Endothelial cell of umbilical vein (primary cell): Measurements from ENCODE around the gene CAMTA1. TPM values are rescaled to one million over a fixed set of nuclear protein-coding genes. Genes with fewer than 3 reads are reported as not detected.

Source experiments
- BruUV-seq: library from RNA; stranded (reverse); fragments of 400-500 nt; replicated peaks from 2 replicates; lab custom pipeline; 2021; lab: Mats Ljungman, UMichigan
- CTCF ChIA-PET: fragments of 300-600, 350-600 bp; sonication (Branson Sonifier 250); formaldehyde crosslinking; loops from one replicate; lab custom pipeline; 2021; ENCODE audit warnings: antibody characterized with exemption, inconsistent platforms; lab: Charles Lee
- POLR2A ChIA-PET: fragments of 300-600, 350-600 bp; sonication (Branson Sonifier 250); formaldehyde crosslinking; loops from one replicate; lab custom pipeline; 2021; ENCODE audit warnings: antibody characterized with exemption, inconsistent platforms; lab: Charles Lee
- DNase-seq: peaks from one replicate; pipeline ENCODE4 v3.0.0-alpha.2; 2011; ENCODE audit warnings: low read depth, low spot score
- FAIRE-seq: peaks from 2 replicates; lab custom pipeline; 2011; peaks lifted over from hg19 to GRCh38; lab: Jason Lieb, UNC
- H2AFZ ChIP-seq: 2 replicates; pipeline ENCODE4 v1.6.0; 2012; ENCODE audit warnings: low read depth, low read length, control low read depth, inconsistent platforms
- H3K27ac ChIP-seq: 2 replicates; pipeline ENCODE4 v1.5.1; 2011; ENCODE audit warnings: low read depth, mild to moderate bottlenecking, control low read depth, low read length, moderate library complexity; ENCODE audit not compliant: insufficient read depth
- H3K27me3 ChIP-seq, 2 experiments: 2 replicates each; pipeline versions ENCODE4 v1.6.0 to v1.6.1; 2011; ENCODE audit warnings: low read length in 2 of 2, mixed read lengths in 1 of 2; ENCODE audit not compliant: control insufficient read depth in 2 of 2, insufficient read depth in 2 of 2
- H3K36me3 ChIP-seq, 2 experiments: 2 replicates in 1 of 2; 3 replicates in 1 of 2; pipeline ENCODE4 v1.5.1; 2011; ENCODE audit warnings: low read length in 2 of 2, mild to moderate bottlenecking in 1 of 2, moderate library complexity in 1 of 2; ENCODE audit not compliant: control insufficient read depth in 2 of 2, insufficient read depth in 2 of 2; ENCODE audit errors: extremely low read depth in 1 of 2
- H3K4me1 ChIP-seq: 3 replicates; pipeline ENCODE4 v1.5.1; 2011; ENCODE audit warnings: mild to moderate bottlenecking, low read length; ENCODE audit not compliant: control insufficient read depth, insufficient read depth; ENCODE audit errors: extremely low read depth
- H3K4me2 ChIP-seq: 2 replicates; pipeline ENCODE4 v1.6.1; 2011; ENCODE audit warnings: low read length, control low read depth, mixed read lengths; ENCODE audit not compliant: insufficient read depth
- H3K4me3 ChIP-seq, 3 experiments: fragments of 200-600 bp in 1 of 3; sonication (generic), shearing (Covaris generic) in 1 of 3; replicated peaks in 1 of 3; 2 replicates each; pipeline ENCODE4 v1.5.1; 2011 to 2016; ENCODE audit warnings: control low read depth in 3 of 3, low read length in 3 of 3, mild to moderate bottlenecking in 2 of 3, inconsistent platforms in 1 of 3, low read depth in 1 of 3, moderate library complexity in 1 of 3; ENCODE audit not compliant: insufficient read depth in 1 of 3
- H3K79me2 ChIP-seq: 2 replicates; pipeline ENCODE4 v1.6.0; 2012; ENCODE audit warnings: low read length, inconsistent platforms; ENCODE audit not compliant: control insufficient read depth, insufficient read depth
- H3K9ac ChIP-seq: replicated peaks from 2 replicates; pipeline ENCODE3; 2011; ENCODE audit warnings: low read length, control low read depth; ENCODE audit not compliant: insufficient read depth; ENCODE audit errors: extremely low read depth
- H3K9me1 ChIP-seq: replicated peaks from 3 replicates; pipeline ENCODE4 v1.6.0; 2011; ENCODE audit warnings: mild to moderate bottlenecking, low read length; ENCODE audit not compliant: control insufficient read depth, insufficient read depth; ENCODE audit errors: extremely low read depth
- H3K9me3 ChIP-seq: replicated peaks from 2 replicates; pipeline ENCODE4 v1.5.1; 2012; ENCODE audit warnings: low read length, inconsistent platforms; ENCODE audit not compliant: control insufficient read depth, insufficient read depth
- H4K20me1 ChIP-seq: replicated peaks from 2 replicates; pipeline ENCODE3; 2011; ENCODE audit warnings: mild to moderate bottlenecking, low read length; ENCODE audit not compliant: control insufficient read depth, insufficient read depth; ENCODE audit errors: extremely low read depth
- EZH2 ChIP-seq: IDR thresholded peaks from 2 replicates; pipeline ENCODE4 v1.6.1; 2012; ENCODE audit warnings: borderline replicate concordance, low read depth, mild to moderate bottlenecking, moderate library complexity, low read length, inconsistent platforms; ENCODE audit not compliant: severe bottlenecking
- FOS ChIP-seq: IDR thresholded peaks from 2 replicates; pipeline ENCODE4 v1.6.1; 2011; ENCODE audit warnings: mild to moderate bottlenecking, low read length, moderate library complexity, borderline replicate concordance; ENCODE audit not compliant: insufficient read depth
- GATA2 ChIP-seq: IDR thresholded peaks from 2 replicates; pipeline ENCODE4 v1.7.0; 2011; ENCODE audit warnings: low read depth, mild to moderate bottlenecking, moderate library complexity, mixed read lengths, low read length; ENCODE audit not compliant: insufficient read length, insufficient read depth
- MAX ChIP-seq: IDR thresholded peaks from 2 replicates; pipeline ENCODE4 v1.6.1; 2011; ENCODE audit not compliant: insufficient read depth, insufficient read length
- MYC ChIP-seq: IDR thresholded peaks from one replicate; pipeline ENCODE4 v1.6.1; 2011; ENCODE audit warnings: mild to moderate bottlenecking, low read depth, low read length
- POLR2A ChIP-seq: IDR thresholded peaks from 2 replicates; pipeline ENCODE4 v1.6.1; 2012; ENCODE audit warnings: low read depth, mild to moderate bottlenecking, control low read depth, low read length
- dilution Hi-C: fragments of 300-500 bp; cut with MboI; formaldehyde crosslinking; loops from one replicate; pipeline ENCODE4 v1.15.0; 2019; ENCODE audit warnings: low sequenced_read_pairs; ENCODE audit not compliant: extremely low pct_ligation_motif_present
- intact Hi-C: fragments of 100-400 bp; cut with micrococcal nuclease; formaldehyde crosslinking; loops from one replicate; pipeline ENCODE4 v1.10.0; 2022
- polyA plus RNA-seq, 4 experiments: library from polyadenylated mRNA; depleted of rRNA in 3 of 4; stranded (reverse) in 3 of 4; unstranded in 1 of 4; fragments of >200 nt; gene quantifications; 2 replicates each; pipeline versions ENCODE4 v1.2.1 to v1.2.3, GENCODE V29; 2011 to 2012; ENCODE audit warnings: missing spikeins in 1 of 4
- total RNA-seq: library from RNA; stranded (reverse); gene quantifications from 2 replicates; pipeline ENCODE4 v1.2.3, GENCODE V29; 2021
- TF ChIP-seq, protein P1 (sequence below), 2 donors: IDR thresholded peaks; 1 replicate in 1 of 2; 2 replicates in 1 of 2; pipeline ENCODE4 v1.5.1; 2011; ENCODE audit warnings: low read length in 2 of 2, mild to moderate bottlenecking in 2 of 2, moderate library complexity in 2 of 2, control low read depth in 1 of 2, inconsistent platforms in 1 of 2, low read depth in 1 of 2; ENCODE audit not compliant: insufficient read depth in 1 of 2; ENCODE audit errors: extremely low read depth in 1 of 2

CAMTA1 gene
- total and polyA plus RNA-seq, 2 donors (not counting 3 experiments of a cell fraction or from before 2014, with no cell fraction given), result 50.8 to 92.7 TPM

DNA sequence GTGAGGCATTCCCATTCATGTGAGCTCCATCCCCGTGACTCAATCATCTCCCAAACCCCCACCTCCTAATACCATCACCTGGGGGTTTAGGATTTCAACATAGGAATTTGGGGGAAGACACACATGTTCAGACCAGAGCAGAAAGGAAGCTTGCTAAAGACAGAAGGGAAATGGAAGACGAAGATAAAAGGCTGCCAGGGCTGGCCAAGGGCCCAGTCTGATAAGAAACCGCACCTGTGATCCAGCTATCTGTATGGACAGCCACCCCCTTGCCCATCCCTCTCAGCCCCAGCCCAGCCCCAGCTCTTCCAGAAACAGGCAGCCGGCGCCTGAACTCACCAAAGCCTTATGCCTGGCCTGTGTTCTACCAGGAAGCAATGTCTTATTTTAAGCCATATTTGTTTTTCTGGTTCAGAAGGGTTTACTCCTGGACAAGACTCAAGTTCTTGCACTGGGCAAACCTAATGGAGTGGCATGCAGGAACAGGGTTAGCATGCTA is 787.4 kb downstream of the CAMTA1 start:
- TF ChIP-seq MAX (no peak), EZH2 (no peak), FOS (no peak), POLR2A (no peak), MYC (no peak), GATA2 (no peak)
- TF ChIP-seq, protein P1, sequence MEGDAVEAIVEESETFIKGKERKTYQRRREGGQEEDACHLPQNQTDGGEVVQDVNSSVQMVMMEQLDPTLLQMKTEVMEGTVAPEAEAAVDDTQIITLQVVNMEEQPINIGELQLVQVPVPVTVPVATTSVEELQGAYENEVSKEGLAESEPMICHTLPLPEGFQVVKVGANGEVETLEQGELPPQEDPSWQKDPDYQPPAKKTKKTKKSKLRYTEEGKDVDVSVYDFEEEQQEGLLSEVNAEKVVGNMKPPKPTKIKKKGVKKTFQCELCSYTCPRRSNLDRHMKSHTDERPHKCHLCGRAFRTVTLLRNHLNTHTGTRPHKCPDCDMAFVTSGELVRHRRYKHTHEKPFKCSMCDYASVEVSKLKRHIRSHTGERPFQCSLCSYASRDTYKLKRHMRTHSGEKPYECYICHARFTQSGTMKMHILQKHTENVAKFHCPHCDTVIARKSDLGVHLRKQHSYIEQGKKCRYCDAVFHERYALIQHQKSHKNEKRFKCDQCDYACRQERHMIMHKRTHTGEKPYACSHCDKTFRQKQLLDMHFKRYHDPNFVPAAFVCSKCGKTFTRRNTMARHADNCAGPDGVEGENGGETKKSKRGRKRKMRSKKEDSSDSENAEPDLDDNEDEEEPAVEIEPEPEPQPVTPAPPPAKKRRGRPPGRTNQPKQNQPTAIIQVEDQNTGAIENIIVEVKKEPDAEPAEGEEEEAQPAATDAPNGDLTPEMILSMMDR (IDR thresholded peaks at IDR 0.05; ENCODE audit: extremely low read depth in 1 of 2, insufficient read depth in 1 of 2, low read depth in 1 of 2, low read length in 2 of 2), result no peak
- CTCF ChIA-PET, result interaction anchor here (1.2 kb wide), 1 partner anchor 530 kb away, joined by 3 read pairs; no protein-coding TSS in a partner anchor
- dilution Hi-C loops, result no loop called here
- FAIRE-seq (no peak), DNase-seq (no peak)
- POLR2A ChIA-PET, result no interaction called here
- no peak overlapping the region for H2AFZ ChIP-seq
- no peaks in the 10 kb centered on the region for H3K4me1 ChIP-seq
- no peaks in the 10 kb centered on the region for H4K20me1 ChIP-seq
- no peaks in the 10 kb centered on the region for H3K36me3 ChIP-seq
- H3K27ac ChIP-seq, result no peak overlapping the region
- no peak overlapping the region for H3K9ac ChIP-seq
- no peaks in the 10 kb centered on the region for H3K9me3 ChIP-seq
- no peak overlapping the region for H3K4me2 ChIP-seq
- no peaks in the 10 kb centered on the region for H3K9me1 ChIP-seq
- intact Hi-C loops, result no loop called here
- no peaks in the 10 kb centered on the region for H3K27me3 ChIP-seq
- H3K79me2 ChIP-seq, result no peaks in the 10 kb centered on the region
- BruUV-seq, result no TSS peak
- no peak overlapping the region for H3K4me3 ChIP-seq
